ENCODE results near the gene FER. TPM values are rescaled to one million over a fixed set of nuclear protein-coding genes. Genes with fewer than 3 reads are reported as not detected.
"Not testable (repeated sequence)": the region's sequence is repeated elsewhere in the genome, so short reads cannot be mapped to it uniquely, and the experiment has no call there.

Gene FER
- total and polyA plus RNA-seq, 9 of the 15 experiments (the other 6 are each of a cell fraction or from before 2014, with no cell fraction given) = 6.7 to 18.2 (median 8.9) TPM

DNA sequence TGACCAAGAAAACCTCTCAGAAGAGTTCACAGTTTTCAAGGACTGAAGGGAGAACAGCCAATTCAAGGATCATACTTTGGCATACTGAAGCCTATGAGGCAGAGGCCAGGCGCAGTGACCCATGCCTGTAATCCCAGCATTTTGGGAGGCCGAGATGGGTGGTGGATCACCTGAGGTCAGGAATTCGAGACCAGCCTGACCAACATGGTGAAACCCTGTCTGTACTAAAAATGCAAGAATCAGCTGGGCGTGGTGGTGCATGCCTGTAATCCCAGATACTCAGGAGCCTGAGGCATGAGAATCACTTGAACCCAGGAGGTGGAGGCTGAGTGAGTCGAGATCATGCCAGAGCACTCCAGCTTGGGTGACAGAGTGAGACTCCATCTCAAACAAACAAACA is 19.2 kb downstream of the FER start:
- H3K9me3 ChIP-seq (replicated peaks; ENCODE audit: control insufficient read depth, insufficient read depth, low read depth, low read length); H3K27ac ChIP-seq (ENCODE audit: extremely low read depth, low read depth, low read length); H3K79me2 ChIP-seq (ENCODE audit: control insufficient read depth, insufficient read depth, low read length); FAIRE-seq; ATAC-seq; H3K36me3 ChIP-seq (ENCODE audit: control insufficient read depth, insufficient read depth, low read length); H2AFZ ChIP-seq (ENCODE audit: low read depth, low read length); H3K9ac ChIP-seq (ENCODE audit: insufficient read depth in 1 of 2, low read depth in 2 of 2, low read length in 2 of 2); H3K27me3 ChIP-seq (ENCODE audit: control insufficient read depth in 2 of 2, insufficient read depth in 2 of 2, low read length in 2 of 2); H3K4me2 ChIP-seq (ENCODE audit: insufficient read depth, low read length); BruUV-seq (replicated peaks); CTCF ChIA-PET (ENCODE audit: low intra/inter-chr PET ratio); DNase-seq (ENCODE audit: extremely low read depth in 1 of 4, low spot score in 3 of 4); H3K9me1 ChIP-seq (ENCODE audit: control insufficient read depth, insufficient read depth, low read length); in situ Hi-C loops (cut with MboI); H4K20me1 ChIP-seq (replicated peaks; ENCODE audit: control insufficient read depth, insufficient read depth, low read length); H3K4me3 ChIP-seq; intact Hi-C loops (cut with micrococcal nuclease): not testable (repeated sequence)
- peaks cover 4 to 13% of the 10 kb centered on the region in 2 experiments; a peak in 3 of 5 replicates for H3K4me1 ChIP-seq (replicated peaks in 1 of 2; ENCODE audit: control insufficient read depth in 2 of 2, insufficient read depth in 2 of 2, low read length in 2 of 2)
- POLR2A ChIA-PET = interaction anchor here (1.0 kb wide), 1 partner anchor 17 kb away, joined by 3 read pairs; no protein-coding TSS in a partner anchor
- WGBS (ENCODE audit: insufficient coverage, low coverage, missing lambda C conversion rate) = 60% methylated on average over 5 of the region's 5 CpGs

DNA sequence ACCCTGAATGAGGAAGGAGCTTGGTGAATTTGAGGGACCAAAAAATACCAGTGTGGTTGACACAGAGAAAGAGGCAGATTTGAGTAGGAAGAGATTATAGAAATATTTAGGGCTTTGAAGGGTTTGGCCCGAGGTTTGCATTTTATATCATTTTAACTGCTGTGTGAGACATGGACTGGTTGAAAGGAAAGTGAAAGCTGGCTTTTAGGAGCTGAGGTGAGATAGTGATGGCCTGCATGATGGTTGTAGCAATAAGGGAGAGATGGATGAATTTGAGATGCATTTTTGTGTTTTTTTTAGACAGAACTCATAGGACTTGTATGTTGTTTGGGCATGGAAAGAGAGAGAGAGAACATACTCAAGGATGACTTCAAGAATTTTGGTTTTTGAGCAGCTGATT is 21.7 kb downstream of the FER start:
- intact Hi-C loops (cut with micrococcal nuclease) = no loop called here
- no peak overlapping the region for H3K4me3 ChIP-seq

More for the DNA sequence above, 21.7 kb downstream of the FER start:
- H4K20me1 ChIP-seq (replicated peaks; ENCODE audit: control insufficient read depth, insufficient read depth, low read length) = no peaks in the 10 kb centered on the region
- H3K27me3 ChIP-seq (ENCODE audit: control insufficient read depth in 2 of 2, insufficient read depth in 2 of 2, low read length in 2 of 2) = no peaks in the 10 kb centered on the region
- FAIRE-seq (no peak), DNase-seq (ENCODE audit: extremely low read depth in 1 of 4, low spot score in 3 of 4) (no peak), ATAC-seq (no peak)
- BruUV-seq (replicated peaks) = no TSS peak
- TF ChIP-seq ATF7 (IDR thresholded peaks at IDR 0.05) (no peak), YBX1 (IDR thresholded peaks at IDR 0.05) (no peak), SMARCB1 (IDR thresholded peaks at IDR 0.05; ENCODE audit: insufficient read length, low read depth) (no peak), BRF1 (IDR thresholded peaks at IDR 0.05; ENCODE audit: borderline replicate concordance, extremely low read depth, insufficient read length) (no peak)
- H2AFZ ChIP-seq (ENCODE audit: low read depth, low read length) = no peak overlapping the region
- ChIA-PET CTCF (ENCODE audit: low intra/inter-chr PET ratio) (no interaction called here), POLR2A (interaction anchor here (1.0 to 1.7 kb wide), 3 partner anchors 11 to 42 kb away, joined by 3 to 7 read pairs (median 5); no protein-coding TSS in a partner anchor)
- H3K79me2 ChIP-seq (ENCODE audit: control insufficient read depth, insufficient read depth, low read length) = no peaks in the 10 kb centered on the region
- peaks cover 0 to 4% of the 10 kb centered on the region in 2 experiments; a peak in 2 of 5 replicates for H3K4me1 ChIP-seq (replicated peaks in 1 of 2; ENCODE audit: control insufficient read depth in 2 of 2, insufficient read depth in 2 of 2, low read length in 2 of 2)
- H3K4me2 ChIP-seq (ENCODE audit: insufficient read depth, low read length) = no peak overlapping the region
- in situ Hi-C loops (cut with MboI) = no loop called here
- no peak overlapping the region for H3K27ac ChIP-seq (ENCODE audit: extremely low read depth, low read depth, low read length)
- H3K36me3 ChIP-seq (ENCODE audit: control insufficient read depth, insufficient read depth, low read length) = no peaks in the 10 kb centered on the region
- H3K9ac ChIP-seq (ENCODE audit: insufficient read depth in 1 of 2, low read depth in 2 of 2, low read length in 2 of 2) = no peak overlapping the region
- H3K9me1 ChIP-seq (ENCODE audit: control insufficient read depth, insufficient read depth, low read length) = no peaks in the 10 kb centered on the region
- H3K9me3 ChIP-seq (replicated peaks; ENCODE audit: control insufficient read depth, insufficient read depth, low read depth, low read length) = no peaks in the 10 kb centered on the region
- WGBS (ENCODE audit: insufficient coverage, low coverage, missing lambda C conversion rate) = 0% methylated on average over 1 of the region's 1 CpG
